ENCODE results near the gene PDZK1IP1. TPM values are rescaled to one million over a fixed set of nuclear protein-coding genes. Genes with fewer than 3 reads are reported as not detected.
"Not testable (repeated sequence)": the region's sequence is repeated elsewhere in the genome, so short reads cannot be mapped to it uniquely, and the experiment has no call there.

Gene PDZK1IP1
- total and polyA plus RNA-seq, 2 donors (not counting 1 experiment from before 2014, with no cell fraction given): 0.21 TPM; not detected in 1

GRCh38 chr1:47196622-47197021, 6.8 kb upstream of the PDZK1IP1 start:
- no peak overlapping the region for H3K4me3 ChIP-seq (ENCODE audit: control extremely low read depth in 1 of 5, extremely low read depth in 1 of 5, insufficient read depth in 1 of 5, low read depth in 2 of 5, low read length in 4 of 5)
- intact Hi-C loops (cut with micrococcal nuclease): no loop called here
- no peaks in the 10 kb centered on the region for H3K9me3 ChIP-seq (ENCODE audit: control extremely low read depth in 1 of 3, control insufficient read depth in 2 of 3, insufficient read depth in 1 of 3, low read length in 2 of 3)
- POLR2A ChIA-PET: no interaction called here
- H3K27ac ChIP-seq (ENCODE audit: low read length in 2 of 2): no peak overlapping the region
- H3K27ac Mint-ChIP-seq: no peak overlapping the region
- no peaks in the 10 kb centered on the region for H3K79me2 ChIP-seq (ENCODE audit: control insufficient read depth, insufficient read depth, low read length)
- no peaks in the 10 kb centered on the region for H3K36me3 ChIP-seq (replicated peaks in 1 of 2; ENCODE audit: control extremely low read depth in 1 of 2, control insufficient read depth in 1 of 2, extremely low read depth in 1 of 2, insufficient read depth in 2 of 2, low read length in 1 of 2)
- TF ChIP-seq EZH2 (IDR thresholded peaks at IDR 0.05; ENCODE audit: borderline replicate concordance, insufficient read depth, low read depth, low read length, poor library complexity, severe bottlenecking) (no peak), CTCF (IDR thresholded peaks at IDR 0.05) (no peak)
- H3K4me1 Mint-ChIP-seq: no peaks in the 10 kb centered on the region
- CTCF ChIA-PET: interaction anchor here (1.0 kb wide), 1 partner anchor 25 kb away, joined by 3 read pairs; no protein-coding TSS in a partner anchor
- H3K4me1 ChIP-seq (ENCODE audit: control insufficient read depth in 2 of 2, insufficient read depth in 2 of 2, low read length in 2 of 2): no peaks in the 10 kb centered on the region
- no peaks in the 10 kb centered on the region for H3K9me3 Mint-ChIP-seq (ENCODE audit: insufficient read depth)
- H2AFZ ChIP-seq (ENCODE audit: insufficient read depth, low read depth, low read length, poor library complexity, severe bottlenecking): no peak overlapping the region
- 65% methylated on average over 3 of the region's 3 CpGs for WGBS (ENCODE audit: insufficient coverage)
- ATAC-seq (ENCODE audit: low read depth) (no peak), DNase-seq (no peak)
- peaks cover 35% of the 10 kb centered on the region for H3K27me3 Mint-ChIP-seq
- H3K4me2 ChIP-seq (replicated peaks; ENCODE audit: low read depth, low read length, poor library complexity, severe bottlenecking): no peak overlapping the region
- peaks cover 0 to 3% (median 0%) of the 10 kb centered on the region in 4 experiments for H3K27me3 ChIP-seq (replicated peaks in 1 of 4; ENCODE audit: control extremely low read depth in 1 of 4, control insufficient read depth in 3 of 4, insufficient read depth in 4 of 4, low read length in 3 of 4)
- H3K4me3 Mint-ChIP-seq: no peak overlapping the region
- H4K20me1 ChIP-seq (ENCODE audit: control insufficient read depth, insufficient read depth, low read length, poor library complexity, severe bottlenecking): no peaks in the 10 kb centered on the region
- H3K9ac ChIP-seq (ENCODE audit: low read length): no peak overlapping the region

GRCh38 chr1:47195981-47196380, 6.1 kb upstream of the PDZK1IP1 start:
- H3K27ac ChIP-seq (ENCODE audit: low read length in 2 of 2); DNase-seq; H3K36me3 ChIP-seq (replicated peaks in 1 of 2; ENCODE audit: control extremely low read depth in 1 of 2, control insufficient read depth in 1 of 2, extremely low read depth in 1 of 2, insufficient read depth in 2 of 2, low read length in 1 of 2); H3K4me3 Mint-ChIP-seq; H2AFZ ChIP-seq (ENCODE audit: insufficient read depth, low read depth, low read length, poor library complexity, severe bottlenecking); H3K9ac ChIP-seq (ENCODE audit: low read length); H3K4me1 Mint-ChIP-seq; H3K9me3 ChIP-seq (ENCODE audit: control extremely low read depth in 1 of 3, control insufficient read depth in 2 of 3, insufficient read depth in 1 of 3, low read length in 2 of 3); intact Hi-C loops (cut with micrococcal nuclease); H3K9me3 Mint-ChIP-seq (ENCODE audit: insufficient read depth); CTCF ChIA-PET; POLR2A ChIA-PET; H3K27ac Mint-ChIP-seq; ATAC-seq (ENCODE audit: low read depth); H3K79me2 ChIP-seq (ENCODE audit: control insufficient read depth, insufficient read depth, low read length); H3K4me2 ChIP-seq (replicated peaks; ENCODE audit: low read depth, low read length, poor library complexity, severe bottlenecking); H3K4me1 ChIP-seq (ENCODE audit: control insufficient read depth in 2 of 2, insufficient read depth in 2 of 2, low read length in 2 of 2); H3K27me3 ChIP-seq (replicated peaks in 1 of 4; ENCODE audit: control extremely low read depth in 1 of 4, control insufficient read depth in 3 of 4, insufficient read depth in 4 of 4, low read length in 3 of 4); H3K4me3 ChIP-seq (ENCODE audit: control extremely low read depth in 1 of 5, extremely low read depth in 1 of 5, insufficient read depth in 1 of 5, low read depth in 2 of 5, low read length in 4 of 5); H4K20me1 ChIP-seq (ENCODE audit: control insufficient read depth, insufficient read depth, low read length, poor library complexity, severe bottlenecking): not testable (repeated sequence)
- peaks cover 32% of the 10 kb centered on the region for H3K27me3 Mint-ChIP-seq
- no CpG with 5 or more reads among the region's 9 CpGs for WGBS (ENCODE audit: insufficient coverage)
